Esophagus squamous epithelium (tissue), 5 donors: ENCODE data around the gene SIRPA. TPM values are rescaled to one million over a fixed set of nuclear protein-coding genes. Genes with fewer than 3 reads are reported as not detected.

Source experiments
- DNase-seq: peaks from one replicate; lab custom pipeline; 2025; lab: John Stamatoyannopoulos, UW
- H3K27ac ChIP-seq, 4 donors: fragments of 200-600 bp; sonication (generic); one replicate each; pipeline ENCODE4 v1.5.1; 2016 to 2019; ENCODE audit warnings: mild to moderate bottlenecking in 1 of 4
- H3K27me3 ChIP-seq, 4 donors: fragments of 200-600 bp; sonication (generic); 1 replicate in 3 of 4; 2 replicates in 1 of 4; pipeline versions ENCODE4 v1.5.1 to v1.6.0; 2017 to 2021; ENCODE audit warnings: antibody characterized with exemption in 1 of 4
- H3K36me3 ChIP-seq, 3 donors: fragments of 200-600 bp; sonication (generic); one replicate each; pipeline ENCODE4 v1.5.1; 2016 to 2019
- H3K4me1 ChIP-seq, 3 donors: fragments of 200-600 bp; sonication (generic); one replicate each; pipeline ENCODE4 v1.5.1; 2017 to 2019
- H3K4me3 ChIP-seq, 4 donors: fragments of 200-600 bp; sonication (generic); 1 replicate in 3 of 4; 2 replicates in 1 of 4; pipeline ENCODE4 v1.5.1; 2016 to 2019; ENCODE audit warnings: mild to moderate bottlenecking in 2 of 4, moderate library complexity in 1 of 4
- H3K9me3 ChIP-seq, 3 donors: fragments of 200-600 bp; sonication (generic); one replicate each; pipeline ENCODE4 v1.5.1; 2016 to 2019
- POLR2A ChIP-seq, 4 donors: fragments of 450-650 bp; IDR thresholded peaks; one replicate each; pipeline ENCODE4 v1.6.1; 2017; ENCODE audit warnings: antibody characterized with exemption in 4 of 4, mild to moderate bottlenecking in 4 of 4, moderate library complexity in 3 of 4
- WGBS, 2 donors: methylation state at CpG; one replicate each; pipeline ENCODE4 v1.1.5; 2018; 5-methylcytosine and 5-hydroxymethylcytosine counted together
- intact Hi-C: fragments of 100-400 bp; cut with DNase I; formaldehyde crosslinking; loops from one replicate; pipeline ENCODE4 v1.15.0; 2022
- total RNA-seq, 4 donors: library from RNA; depleted of rRNA; stranded (reverse); fragments of >200 nt; gene quantifications; one replicate each; pipeline ENCODE4 v1.1.0, GENCODE V29; 2016
- TF ChIP-seq, protein P1 (sequence below), 6 experiments: fragments of 450-650 bp in 4 of 6; fragments of 200-600 bp in 2 of 6; sonication (generic) in 2 of 6; IDR thresholded peaks; one replicate each; pipeline ENCODE4 v1.5.1; 2016 to 2019; ENCODE audit warnings: antibody characterized with exemption in 6 of 6, mild to moderate bottlenecking in 4 of 6, moderate library complexity in 4 of 6
- donor health status: DM: yes; HTN: yes; CAD: no.

The SIRPA gene
- total RNA-seq, 4 donors from 2014 or later, result 9.3 to 23.4 (median 20.1) TPM

DNA sequence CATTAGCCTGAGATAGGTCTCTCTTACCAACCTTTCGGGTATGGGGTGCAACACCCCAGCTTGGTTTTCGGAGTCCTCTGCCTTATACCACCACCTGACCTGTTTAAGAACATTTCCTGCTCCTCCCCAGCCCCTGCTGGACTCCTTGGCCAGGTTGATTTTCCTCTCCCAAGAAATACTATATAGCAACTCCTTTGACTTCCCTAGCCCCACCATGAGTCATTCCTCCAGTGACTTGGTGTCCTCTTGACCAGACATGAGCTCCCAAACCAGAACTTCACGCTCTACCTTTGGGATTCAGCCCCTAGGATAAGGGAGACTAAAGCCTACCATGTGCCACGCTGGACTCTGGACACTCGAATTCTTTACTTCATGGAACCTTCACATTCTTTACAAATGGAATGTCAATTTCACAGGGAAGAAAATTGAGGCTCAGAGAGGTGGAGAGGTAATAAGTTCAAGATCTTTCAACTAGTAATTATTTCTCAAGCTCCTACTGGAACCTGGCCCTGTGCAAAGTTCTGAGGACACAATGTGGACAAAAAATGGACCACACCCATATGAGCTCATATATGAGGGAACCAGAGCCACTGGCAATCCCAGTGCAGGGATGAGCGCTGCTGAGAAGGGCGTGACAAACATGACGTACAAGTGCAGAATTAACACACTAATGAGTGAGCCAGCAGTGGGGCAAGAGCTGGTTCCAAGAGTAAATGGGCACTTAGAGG lies 48.2 kb downstream of the SIRPA start:
- no peak for DNase-seq
- H3K27me3 ChIP-seq, result peaks cover 0 to 32% (median 0%) of the 10 kb centered on the region in 4 donors
- no peak for TF ChIP-seq POLR2A (IDR thresholded peaks at IDR 0.05)
- TF ChIP-seq, protein P1, sequence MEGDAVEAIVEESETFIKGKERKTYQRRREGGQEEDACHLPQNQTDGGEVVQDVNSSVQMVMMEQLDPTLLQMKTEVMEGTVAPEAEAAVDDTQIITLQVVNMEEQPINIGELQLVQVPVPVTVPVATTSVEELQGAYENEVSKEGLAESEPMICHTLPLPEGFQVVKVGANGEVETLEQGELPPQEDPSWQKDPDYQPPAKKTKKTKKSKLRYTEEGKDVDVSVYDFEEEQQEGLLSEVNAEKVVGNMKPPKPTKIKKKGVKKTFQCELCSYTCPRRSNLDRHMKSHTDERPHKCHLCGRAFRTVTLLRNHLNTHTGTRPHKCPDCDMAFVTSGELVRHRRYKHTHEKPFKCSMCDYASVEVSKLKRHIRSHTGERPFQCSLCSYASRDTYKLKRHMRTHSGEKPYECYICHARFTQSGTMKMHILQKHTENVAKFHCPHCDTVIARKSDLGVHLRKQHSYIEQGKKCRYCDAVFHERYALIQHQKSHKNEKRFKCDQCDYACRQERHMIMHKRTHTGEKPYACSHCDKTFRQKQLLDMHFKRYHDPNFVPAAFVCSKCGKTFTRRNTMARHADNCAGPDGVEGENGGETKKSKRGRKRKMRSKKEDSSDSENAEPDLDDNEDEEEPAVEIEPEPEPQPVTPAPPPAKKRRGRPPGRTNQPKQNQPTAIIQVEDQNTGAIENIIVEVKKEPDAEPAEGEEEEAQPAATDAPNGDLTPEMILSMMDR (IDR thresholded peaks at IDR 0.05), result no peak
- intact Hi-C loops, result no loop called here
- no peak overlapping the region for H3K4me3 ChIP-seq
- H3K4me1 ChIP-seq, result peaks cover 15 to 59% (median 42%) of the 10 kb centered on the region in 3 donors
- WGBS, 2 donors, result 62 to 63% methylated on average over 8 of the region's 8 CpGs
- H3K27ac ChIP-seq, result peak overlapping the region; percentile 50 to 69 (median 67)
- H3K36me3 ChIP-seq, result peaks cover 0 to 7% (median 0%) of the 10 kb centered on the region in 3 donors
- no peaks in the 10 kb centered on the region for H3K9me3 ChIP-seq

DNA sequence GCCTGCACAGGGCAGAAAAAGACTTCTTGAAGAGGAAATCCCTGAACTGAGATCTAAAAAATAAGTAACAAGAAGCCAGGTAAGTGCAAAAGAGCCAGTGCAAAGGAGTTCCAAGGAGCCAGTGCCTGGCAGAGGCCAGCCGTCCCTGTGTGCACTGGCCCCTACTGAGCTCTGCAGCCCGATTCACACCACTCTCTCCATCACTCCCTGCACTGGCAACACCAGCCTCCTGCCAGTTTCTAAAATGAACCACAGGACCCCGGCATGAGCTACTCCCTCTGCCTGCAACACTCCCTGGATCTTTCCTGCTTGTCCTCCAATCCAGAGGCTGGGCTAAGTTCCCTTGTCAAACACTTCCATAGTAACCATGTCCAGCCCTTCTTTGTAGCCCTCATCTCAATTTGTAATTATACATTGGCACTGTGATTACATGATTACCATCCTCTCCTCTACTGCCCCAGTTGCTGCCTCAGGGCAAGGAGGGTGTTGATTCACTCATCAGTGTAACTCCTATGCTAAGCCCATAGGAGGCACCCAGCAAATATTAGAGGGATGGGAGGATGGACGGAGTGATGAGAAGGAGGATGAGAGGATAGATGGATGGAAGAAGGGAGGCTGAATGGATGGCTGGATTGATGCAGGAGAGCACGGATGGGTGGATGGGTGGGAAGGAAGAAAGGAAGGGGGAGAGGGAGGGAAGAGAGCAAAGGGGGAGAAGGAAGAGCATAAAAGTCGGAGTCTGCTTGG lies 49.3 kb downstream of the SIRPA start:
- DNase-seq, result no peak
- Histone ChIP-seq H3K4me3 (no peak overlapping the region), H3K27me3 (peaks cover 0 to 32% (median 0%) of the 10 kb centered on the region in 4 donors), H3K27ac (peak overlapping the region in 3 of 4 donors; percentile 57 to 69 (median 68)), H3K36me3 (no peaks in the 10 kb centered on the region), H3K9me3 (no peaks in the 10 kb centered on the region), H3K4me1 (peaks cover 15 to 66% (median 44%) of the 10 kb centered on the region in 3 donors)
- WGBS, 2 donors, result 69 to 75% methylated on average over 6 of the region's 6 CpGs
- TF ChIP-seq, protein P1 (IDR thresholded peaks at IDR 0.05), result peak in 1 of 6 experiments; percentile 19
- no peak for TF ChIP-seq POLR2A (IDR thresholded peaks at IDR 0.05)
- intact Hi-C loops, result no loop called here

DNA sequence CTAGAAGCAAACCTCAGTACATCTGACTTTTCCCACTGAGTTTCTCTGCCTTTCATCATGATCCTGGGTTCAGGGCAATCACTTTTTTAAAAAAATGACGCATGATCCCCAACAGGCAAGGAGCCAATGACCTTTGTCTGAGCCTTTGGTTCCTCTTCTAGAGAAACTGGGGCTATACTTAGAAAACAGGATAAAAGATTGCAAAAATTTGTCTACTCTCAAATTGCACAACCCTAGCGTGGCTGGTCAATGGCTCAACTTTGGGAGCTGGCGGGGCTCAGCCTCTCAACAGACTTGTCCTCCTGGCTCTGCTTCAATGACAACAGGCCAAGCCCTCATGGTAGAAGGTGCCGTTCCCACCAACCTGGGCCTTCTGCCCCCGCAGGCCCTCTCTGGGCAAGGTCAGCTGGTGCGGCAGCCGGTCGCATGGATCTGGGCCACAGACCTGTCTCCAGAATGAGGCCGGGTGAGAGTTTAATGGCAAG lies 50.0 kb downstream of the SIRPA start:
- peak in 1 of 4 donors; percentile 11 for TF ChIP-seq POLR2A (IDR thresholded peaks at IDR 0.05)
- TF ChIP-seq, protein P1 (IDR thresholded peaks at IDR 0.05), result no peak
- H3K4me1 ChIP-seq, result peaks cover 15 to 68% (median 48%) of the 10 kb centered on the region in 3 donors
- no peaks in the 10 kb centered on the region for H3K9me3 ChIP-seq
- H3K4me3 ChIP-seq, result no peak overlapping the region
- no peak for DNase-seq
- 55 to 66% methylated on average over 2 to 5 of the region's 9 CpGs for WGBS, 2 donors
- intact Hi-C loops, result no loop called here
- peak overlapping the region in 3 of 4 donors; percentile 57 to 81 (median 69) for H3K27ac ChIP-seq
- peaks cover 0 to 32% (median 0%) of the 10 kb centered on the region in 4 donors for H3K27me3 ChIP-seq
- no peaks in the 10 kb centered on the region for H3K36me3 ChIP-seq

DNA sequence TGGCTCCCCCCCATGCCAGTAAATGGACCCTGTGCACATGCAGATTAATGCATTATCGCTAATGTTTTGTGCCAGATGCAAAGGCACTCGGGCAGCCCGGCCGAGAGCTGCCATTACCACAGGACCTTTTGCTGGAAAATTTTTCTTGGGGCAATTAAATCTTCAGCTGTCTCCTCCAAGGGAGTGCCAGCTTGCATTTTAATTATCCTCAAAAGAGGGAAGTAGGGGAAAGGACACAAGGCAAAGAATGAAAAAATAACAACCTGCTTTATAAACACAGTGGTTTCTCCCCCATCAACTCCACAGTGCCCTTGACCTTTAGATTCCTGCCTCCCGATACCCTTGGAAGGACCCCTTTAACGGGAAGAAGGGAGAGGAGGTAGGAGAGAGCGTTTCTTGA lies 50.5 kb downstream of the SIRPA start:
- Histone ChIP-seq H3K4me3 (no peak overlapping the region), H3K4me1 (peaks cover 15 to 67% (median 48%) of the 10 kb centered on the region in 3 donors), H3K27me3 (peaks cover 0 to 32% (median 0%) of the 10 kb centered on the region in 4 donors), H3K36me3 (no peaks in the 10 kb centered on the region), H3K27ac (peak overlapping the region in 2 of 4 donors; percentile 19 to 81), H3K9me3 (no peaks in the 10 kb centered on the region)
- 81 to 94% methylated on average over 6 to 7 of the region's 7 CpGs for WGBS, 2 donors
- TF ChIP-seq, protein P1 (IDR thresholded peaks at IDR 0.05), result no peak
- no peak for TF ChIP-seq POLR2A (IDR thresholded peaks at IDR 0.05)
- DNase-seq, result no peak
- intact Hi-C loops, result no loop called here
